ENCODE data around the gene KCND2.

DNA sequence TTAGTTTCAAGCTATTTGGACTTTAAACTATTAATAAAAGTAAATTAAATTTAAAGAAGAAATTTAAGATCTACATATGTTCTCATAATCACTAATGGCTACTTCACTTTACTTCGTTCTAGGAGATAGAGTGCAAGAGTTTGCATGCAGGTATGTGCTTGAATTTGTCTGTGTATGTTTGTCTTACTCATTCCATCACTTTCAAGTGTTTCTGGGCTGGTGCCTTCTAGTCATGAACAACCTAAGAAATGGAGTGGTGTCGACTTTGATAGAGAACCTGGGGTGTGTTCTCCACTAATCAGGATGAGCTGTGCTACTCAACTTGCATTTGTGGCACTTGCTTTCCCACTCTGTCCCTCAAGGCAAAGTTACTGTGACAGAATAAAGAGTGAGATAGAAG lies 169.9 kb downstream of the KCND2 start:
- TF ChIP-seq, protein P1, sequence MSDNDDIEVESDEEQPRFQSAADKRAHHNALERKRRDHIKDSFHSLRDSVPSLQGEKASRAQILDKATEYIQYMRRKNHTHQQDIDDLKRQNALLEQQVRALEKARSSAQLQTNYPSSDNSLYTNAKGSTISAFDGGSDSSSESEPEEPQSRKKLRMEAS (IDR thresholded peaks at IDR 0.05), result no peak
- TF ChIP-seq RAD21 (IDR thresholded peaks at IDR 0.05; ENCODE audit: low read depth) (no peak), CREB1 (IDR thresholded peaks at IDR 0.05; ENCODE audit: low read depth) (no peak), EP300 (IDR thresholded peaks at IDR 0.05; ENCODE audit: borderline replicate concordance) (no peak), TCF12 (IDR thresholded peaks at IDR 0.05; ENCODE audit: low read depth) (no peak)
- TF ChIP-seq, protein P2, sequence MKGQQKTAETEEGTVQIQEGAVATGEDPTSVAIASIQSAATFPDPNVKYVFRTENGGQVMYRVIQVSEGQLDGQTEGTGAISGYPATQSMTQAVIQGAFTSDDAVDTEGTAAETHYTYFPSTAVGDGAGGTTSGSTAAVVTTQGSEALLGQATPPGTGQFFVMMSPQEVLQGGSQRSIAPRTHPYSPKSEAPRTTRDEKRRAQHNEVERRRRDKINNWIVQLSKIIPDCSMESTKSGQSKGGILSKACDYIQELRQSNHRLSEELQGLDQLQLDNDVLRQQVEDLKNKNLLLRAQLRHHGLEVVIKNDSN (IDR thresholded peaks at IDR 0.05), result no peak
